Middle frontal gyrus (tissue), 1 donor: Measurements from ENCODE around the gene OSM.

Source experiments
- DNase-seq: peaks from one replicate; pipeline ENCODE4 v3.0.0-alpha.2; 2015; ENCODE audit warnings: low spot score; ENCODE audit errors: extremely low spot score

Gene OSM

GRCh38 chr22:30265131-30265720 is 1.4 kb downstream of the OSM start:
- DNase-seq = no peak

GRCh38 chr22:30263883-30264282 is 2.8 kb downstream of the OSM start:
- no peak for DNase-seq

- DNase-seq = peak; percentile 30
Observed at GRCh38 chr22:30262917-30263741, 3.5 kb downstream of the OSM start.

- no peak for DNase-seq
Observed at GRCh38 chr22:30262112-30262511, 4.5 kb downstream of the OSM start.

GRCh38 chr22:30261134-30261533 is 5.5 kb downstream of the OSM start:
- no peak for DNase-seq

- DNase-seq = no peak
Observed at GRCh38 chr22:30260682-30261081, 6.0 kb downstream of the OSM start.

GRCh38 chr22:30260276-30260675 is 6.4 kb downstream of the OSM start:
- no peak for DNase-seq

GRCh38 chr22:30254314-30254713 is 12.3 kb downstream of the OSM start:
- no peak for DNase-seq

GRCh38 chr22:30253205-30253852 is 13.3 kb downstream of the OSM start:
- no peak for DNase-seq

- no peak for DNase-seq
Observed at GRCh38 chr22:30252411-30253204, 14.0 kb downstream of the OSM start.

GRCh38 chr22:30251711-30252110 is 14.9 kb downstream of the OSM start:
- no peak for DNase-seq

- DNase-seq = no peak
Observed at GRCh38 chr22:30250661-30251267, 15.9 kb downstream of the OSM start.

- no peak for DNase-seq
Observed at GRCh38 chr22:30250039-30250565, 16.5 kb downstream of the OSM start.

- DNase-seq = no peak
Observed at GRCh38 chr22:30249049-30250038, 17.3 kb downstream of the OSM start.

- DNase-seq = no peak
Observed at GRCh38 chr22:30248484-30248883, 18.2 kb downstream of the OSM start.

GRCh38 chr22:30247974-30248373 is 18.7 kb downstream of the OSM start:
- no peak for DNase-seq

- DNase-seq = no peak
Observed at GRCh38 chr22:30247561-30247960, 19.1 kb downstream of the OSM start.

- DNase-seq = no peak
Observed at GRCh38 chr22:30246814-30247376, 19.8 kb downstream of the OSM start.

- DNase-seq = no peak
Observed at GRCh38 chr22:30245985-30246813, 20.5 kb downstream of the OSM start, which contains the start of gene LIF. Gene LIF (minus strand): TSS chr22:30246759. CDS start chr22:30246695, 64 bp downstream.
